ENCODE results near the gene SYNGR3. TPM values are rescaled to one million over a fixed set of nuclear protein-coding genes. Genes with fewer than 3 reads are reported as not detected.

The SYNGR3 gene
- total RNA-seq, 1 donor from 2014 or later = 5.6 TPM

- DNase-seq (ENCODE audit: extremely low read depth, low read depth, low spot score) = no peak
Measured at GRCh38 chr16:1976216-1976520, 13.6 kb upstream of the SYNGR3 start.

DNA sequence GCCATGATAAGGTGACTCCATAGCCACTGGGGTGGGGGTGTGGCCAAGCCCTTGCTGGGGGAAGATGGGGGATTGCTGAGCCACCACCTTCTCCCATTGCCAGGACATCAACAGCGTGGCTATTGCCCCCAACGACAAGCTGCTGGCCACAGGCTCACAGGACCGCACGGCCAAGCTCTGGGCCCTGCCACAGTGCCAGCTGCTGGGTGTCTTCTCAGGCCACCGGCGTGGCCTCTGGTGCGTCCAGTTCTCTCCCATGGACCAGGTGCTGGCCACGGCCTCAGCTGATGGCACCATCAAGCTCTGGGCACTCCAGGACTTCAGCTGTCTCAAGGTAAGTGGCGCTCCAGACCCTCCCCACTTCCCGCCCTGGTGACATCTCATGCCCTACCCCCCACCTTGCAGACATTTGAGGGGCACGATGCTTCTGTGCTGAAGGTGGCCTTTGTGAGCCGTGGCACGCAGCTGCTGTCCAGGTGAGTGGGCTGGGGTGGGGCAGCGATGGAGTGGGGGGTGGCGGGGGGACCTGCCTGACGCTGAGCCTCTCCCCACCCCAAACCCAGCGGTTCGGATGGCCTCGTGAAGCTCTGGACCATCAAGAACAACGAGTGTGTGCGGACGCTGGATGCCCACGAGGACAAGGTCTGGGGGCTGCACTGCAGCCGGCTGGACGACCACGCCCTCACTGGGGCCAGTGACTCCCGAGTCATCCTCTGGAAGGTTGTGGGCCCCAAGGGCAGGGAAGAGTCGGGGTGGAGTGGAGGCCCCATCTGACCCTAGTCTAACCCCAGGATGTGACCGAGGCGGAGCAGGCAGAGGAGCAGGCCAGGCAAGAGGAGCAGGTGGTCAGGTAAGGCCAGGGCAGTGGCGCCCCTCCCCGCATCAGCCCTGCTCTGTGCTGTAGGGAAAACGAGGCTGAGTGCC lies 12.6 kb upstream of the SYNGR3 start:
- no peak for DNase-seq (ENCODE audit: extremely low read depth, low read depth, low spot score)

DNA sequence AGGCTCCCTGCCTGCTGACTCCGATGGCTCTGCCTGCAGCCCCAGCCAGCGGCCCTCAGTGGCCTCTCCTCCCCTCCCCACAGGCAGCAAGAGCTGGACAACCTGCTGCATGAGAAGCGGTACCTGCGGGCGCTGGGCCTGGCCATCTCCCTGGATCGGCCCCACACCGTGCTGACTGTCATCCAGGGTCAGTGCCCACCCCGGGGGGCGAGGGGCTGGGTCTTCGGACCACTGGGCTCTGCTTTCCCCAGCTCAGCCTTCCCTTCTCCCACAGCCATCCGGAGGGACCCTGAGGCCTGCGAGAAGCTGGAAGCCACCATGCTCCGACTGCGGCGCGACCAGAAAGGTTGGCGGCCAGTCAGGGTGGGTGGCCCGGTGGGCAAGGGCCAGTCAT lies 11.9 kb upstream of the SYNGR3 start:
- DNase-seq (ENCODE audit: extremely low read depth, low read depth, low spot score) = no peak

DNA sequence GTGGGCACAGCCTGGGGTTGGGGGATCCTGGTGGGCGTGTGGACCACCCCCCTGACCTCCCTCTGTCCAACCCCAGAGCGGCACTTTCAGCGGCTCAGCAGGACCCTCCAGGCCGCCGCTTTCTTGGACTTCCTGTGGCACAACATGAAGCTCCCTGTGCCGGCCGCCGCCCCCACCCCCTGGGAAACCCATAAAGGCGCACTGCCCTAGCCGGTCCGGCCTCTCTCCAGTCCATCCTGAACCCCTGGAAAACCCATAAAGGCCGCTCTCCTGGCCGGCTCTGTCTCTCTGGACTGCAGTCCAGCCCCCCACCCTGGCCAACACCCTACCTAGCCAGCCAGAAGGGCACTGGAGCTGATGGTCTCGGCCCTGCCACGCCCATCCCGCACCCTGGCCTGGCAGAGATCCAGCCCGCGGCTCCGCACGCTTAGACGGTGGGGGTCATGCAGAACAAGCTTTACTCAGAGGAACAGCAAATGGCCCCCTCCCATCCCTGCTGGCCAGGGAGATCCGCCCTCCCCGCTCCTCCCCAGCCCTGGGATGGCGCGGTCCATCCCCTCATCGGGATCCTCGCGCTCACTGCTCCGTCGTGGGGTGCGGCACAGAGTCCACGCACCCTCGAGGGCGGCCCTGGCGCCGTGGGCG lies 11.2 kb upstream of the SYNGR3 start:
- DNase-seq (ENCODE audit: extremely low read depth, low read depth, low spot score) = no peak

DNA sequence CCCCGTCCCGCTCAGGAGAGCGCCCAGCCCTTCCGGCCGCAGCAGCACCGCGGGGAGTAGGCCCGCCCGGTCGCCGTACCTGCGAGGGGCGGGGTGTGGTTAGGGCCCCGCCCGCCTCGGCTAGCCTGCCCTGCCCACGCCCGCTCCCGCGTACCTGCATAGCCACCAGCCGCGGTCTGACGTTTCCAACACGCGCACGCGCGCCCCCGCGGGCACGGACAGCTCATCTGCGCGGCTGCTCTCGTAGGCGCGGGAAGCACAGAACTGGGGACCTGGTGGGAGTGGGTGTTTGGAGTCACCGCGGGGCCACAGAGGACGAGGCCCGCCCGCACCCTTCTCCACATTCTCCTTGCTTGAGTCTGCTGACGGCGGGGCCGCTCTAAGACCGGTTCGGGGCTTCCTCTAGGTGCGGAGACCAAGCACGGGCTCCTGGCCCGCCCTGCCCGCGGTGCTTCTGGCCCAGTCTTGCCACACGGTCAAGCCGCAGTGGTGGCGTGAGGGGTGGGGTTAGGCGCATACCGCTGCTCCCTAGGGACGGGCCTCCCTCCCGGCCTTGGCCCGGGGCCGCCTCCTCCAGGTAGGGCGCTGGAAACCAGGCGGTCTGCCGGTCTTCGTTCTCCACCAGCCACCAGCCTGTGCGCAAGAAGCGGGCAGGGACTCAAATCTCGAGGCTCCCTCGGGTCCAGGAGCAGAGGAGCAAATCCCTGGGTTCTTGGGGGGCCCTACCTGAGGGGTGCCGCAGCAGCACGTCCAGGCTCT lies 10.3 kb upstream of the SYNGR3 start:
- no peak for DNase-seq (ENCODE audit: extremely low read depth, low read depth, low spot score)

DNA sequence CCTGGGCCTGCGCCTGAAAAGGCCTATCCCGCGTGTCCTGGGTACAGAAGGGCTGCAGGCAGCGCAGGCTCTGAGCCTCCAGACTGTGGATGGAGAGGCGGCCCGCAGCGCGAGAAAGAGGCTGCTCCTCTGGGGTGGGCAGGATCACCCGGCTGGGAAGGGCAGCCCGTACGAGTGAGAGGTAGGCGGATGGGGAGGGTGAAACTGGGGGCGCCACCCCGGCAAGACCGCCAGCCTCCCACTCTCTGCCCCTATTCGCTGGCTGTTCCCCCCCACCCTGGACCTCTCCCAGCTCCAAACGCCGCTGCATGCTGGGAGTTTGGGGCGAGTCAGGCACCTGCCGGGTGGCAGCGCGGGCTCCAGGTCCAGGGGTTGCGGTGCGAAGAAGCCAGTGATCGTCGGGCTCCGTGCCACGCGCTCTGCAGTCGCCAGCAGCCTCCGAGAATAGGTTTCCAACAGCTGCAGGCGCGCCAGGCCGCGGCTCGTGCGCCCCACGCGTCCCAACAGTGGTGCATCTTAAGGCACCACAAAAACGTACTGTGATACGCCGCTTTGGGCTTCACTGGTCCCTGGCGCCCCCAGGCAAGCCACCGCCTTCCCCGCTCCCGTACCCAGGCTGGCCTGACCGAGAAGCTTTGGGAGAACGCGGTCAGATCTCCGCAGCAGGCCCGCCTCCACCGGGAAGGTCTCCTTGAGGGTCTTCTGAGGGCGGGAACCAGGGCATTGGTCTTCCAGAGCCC lies 9.6 kb upstream of the SYNGR3 start:
- DNase-seq (ENCODE audit: extremely low read depth, low read depth, low spot score) = no peak

DNA sequence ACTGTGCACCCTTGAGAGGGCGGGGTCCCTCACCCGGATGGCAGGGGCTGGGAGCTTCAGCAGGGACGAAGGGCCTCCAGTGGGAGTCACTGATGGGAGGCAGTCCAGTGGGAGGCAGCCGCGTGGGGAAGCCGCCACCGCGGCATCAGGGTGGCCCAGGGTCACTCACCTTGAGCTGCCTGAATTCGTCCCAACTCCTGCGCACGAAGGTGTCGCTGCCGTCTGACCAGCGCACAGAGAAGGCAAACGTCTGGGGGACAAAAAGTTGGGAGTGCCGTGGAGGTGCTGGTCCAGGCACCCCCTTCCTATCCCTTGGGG lies 9.0 kb upstream of the SYNGR3 start:
- no peak for DNase-seq (ENCODE audit: extremely low read depth, low read depth, low spot score)

- no peak for DNase-seq (ENCODE audit: extremely low read depth, low read depth, low spot score)
Measured at GRCh38 chr16:1981398-1981836, 8.4 kb upstream of the SYNGR3 start, which contains the start of gene NOXO1. TSS of gene NOXO1 (minus strand) at chr16:1981469. CDS start at chr16:1981179, 290 bp downstream.

- no peak for DNase-seq (ENCODE audit: extremely low read depth, low read depth, low spot score)
Measured at GRCh38 chr16:1982013-1982433, 7.7 kb upstream of the SYNGR3 start.

GRCh38 chr16:1982991-1983543 lies 6.7 kb upstream of the SYNGR3 start:
- DNase-seq (ENCODE audit: extremely low read depth, low read depth, low spot score) = no peak

GRCh38 chr16:1983544-1984346 lies 6.0 kb upstream of the SYNGR3 start, which contains the start of gene GFER:
TSS of gene GFER (plus strand) at chr16:1984193. CDS start at chr16:1984219, 26 bp downstream.
- DNase-seq (ENCODE audit: extremely low read depth, low read depth, low spot score) = no peak

DNA sequence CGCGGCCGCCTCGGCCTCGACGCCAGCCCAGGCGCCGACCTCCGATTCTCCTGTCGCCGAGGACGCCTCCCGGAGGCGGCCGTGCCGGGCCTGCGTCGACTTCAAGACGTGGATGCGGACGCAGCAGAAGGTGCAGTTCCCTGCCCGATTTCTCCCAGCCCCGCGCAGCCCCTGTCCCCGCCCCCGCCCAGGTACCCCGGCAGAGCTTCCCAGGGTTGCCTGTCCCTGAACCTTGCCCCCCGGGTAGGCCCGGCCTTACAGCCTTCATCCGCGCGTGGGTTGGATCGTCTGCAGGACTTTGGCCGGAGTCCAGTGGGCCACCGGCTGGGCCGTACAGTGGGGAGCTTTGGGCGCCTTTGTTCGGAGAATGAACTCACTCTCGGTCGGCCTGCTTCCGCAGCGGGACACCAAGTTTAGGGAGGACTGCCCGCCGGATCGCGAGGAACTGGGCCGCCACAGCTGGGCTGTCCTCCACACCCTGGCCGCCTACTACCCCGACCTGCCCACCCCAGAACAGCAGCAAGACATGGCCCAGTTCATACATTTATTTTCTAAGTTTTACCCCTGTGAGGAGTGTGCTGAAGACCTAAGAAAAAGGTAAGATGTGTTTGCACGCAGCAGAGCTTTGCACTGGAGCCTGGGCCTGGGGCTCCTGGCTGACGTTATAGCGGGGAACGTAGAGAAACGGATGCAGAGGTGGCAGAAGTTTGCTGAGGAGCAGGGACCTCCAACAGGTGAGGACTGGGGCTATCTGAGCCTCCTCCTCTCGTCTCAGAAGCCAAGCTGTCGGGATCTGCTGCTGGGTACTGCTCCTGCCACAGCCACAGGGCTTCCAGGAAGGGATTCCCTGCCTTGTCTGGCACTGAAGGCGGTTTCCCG lies 5.2 kb upstream of the SYNGR3 start:
- no peak for DNase-seq (ENCODE audit: extremely low read depth, low read depth, low spot score)

DNA sequence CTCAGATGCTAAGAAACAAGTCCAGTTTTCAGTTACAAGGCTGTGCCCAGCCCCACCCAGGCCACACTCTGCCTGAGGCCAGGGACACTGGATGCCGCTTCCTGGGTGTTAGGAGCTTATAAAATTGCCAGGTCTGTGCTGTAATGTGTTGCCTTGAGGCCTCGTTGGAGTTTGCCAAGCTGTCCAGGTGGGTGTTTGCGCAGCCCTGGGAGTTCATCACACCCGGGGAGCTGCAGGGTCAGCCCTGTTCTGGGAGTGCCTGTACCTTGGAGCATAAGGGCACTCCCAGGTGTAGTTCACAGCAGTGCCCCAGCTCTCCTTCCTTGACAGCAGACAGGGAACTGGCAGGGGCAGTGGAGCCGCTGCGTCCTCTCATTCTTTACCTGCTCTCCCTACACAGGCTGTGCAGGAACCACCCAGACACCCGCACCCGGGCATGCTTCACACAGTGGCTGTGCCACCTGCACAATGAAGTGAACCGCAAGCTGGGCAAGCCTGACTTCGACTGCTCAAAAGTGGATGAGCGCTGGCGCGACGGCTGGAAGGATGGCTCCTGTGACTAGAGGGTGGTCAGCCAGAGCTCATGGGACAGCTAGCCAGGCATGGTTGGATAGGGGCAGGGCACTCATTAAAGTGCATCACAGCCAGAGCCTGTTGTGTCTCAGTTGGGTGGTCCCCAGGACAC lies 4.2 kb upstream of the SYNGR3 start:
- DNase-seq (ENCODE audit: extremely low read depth, low read depth, low spot score) = no peak

DNA sequence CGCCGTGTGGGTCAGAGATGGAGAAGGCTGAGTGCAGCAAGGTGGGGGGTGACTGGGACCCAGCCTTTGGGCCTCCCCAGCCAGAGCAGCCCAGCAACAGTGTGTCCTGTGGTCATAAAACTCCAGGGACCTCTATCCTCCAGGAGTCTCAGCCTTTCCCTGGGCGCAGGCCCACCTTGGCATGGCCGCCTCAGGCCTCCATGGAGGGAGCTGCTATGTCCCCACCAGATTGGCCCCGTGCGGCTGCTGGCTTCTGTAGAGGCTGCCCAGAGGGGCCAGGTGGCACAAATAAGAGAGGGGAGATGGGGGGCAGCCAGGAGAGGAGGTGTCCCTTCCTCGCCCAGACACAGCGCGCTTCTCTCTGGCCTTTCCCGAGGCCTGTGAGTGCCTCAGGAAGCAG lies 2.6 kb upstream of the SYNGR3 start:
- no peak for DNase-seq (ENCODE audit: extremely low read depth, low read depth, low spot score)

DNA sequence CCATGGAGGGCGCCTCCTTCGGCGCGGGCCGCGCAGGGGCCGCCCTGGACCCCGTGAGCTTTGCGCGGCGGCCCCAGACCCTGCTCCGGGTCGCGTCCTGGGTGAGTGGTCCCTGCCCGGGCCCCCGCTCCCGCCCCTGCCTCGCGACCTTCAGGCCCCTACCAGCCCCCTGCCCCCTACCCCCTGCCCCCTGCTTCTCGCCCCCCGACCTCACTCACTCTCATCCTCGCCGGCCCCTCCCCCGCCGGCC lies 256 bp downstream of the SYNGR3 start:
- no peak for DNase-seq (ENCODE audit: extremely low read depth, low read depth, low spot score)

GRCh38 chr16:1990351-1991134 lies 773 bp downstream of the SYNGR3 start:
- DNase-seq (ENCODE audit: extremely low read depth, low read depth, low spot score) = no peak

GRCh38 chr16:1991135-1991551 lies 1.4 kb downstream of the SYNGR3 start:
- no peak for DNase-seq (ENCODE audit: extremely low read depth, low read depth, low spot score)

- no peak for DNase-seq (ENCODE audit: extremely low read depth, low read depth, low spot score)
Measured at GRCh38 chr16:1991588-1991947, 1.8 kb downstream of the SYNGR3 start.
